HG02852 (cell line): ENCODE measurements around the gene CAMK2B.

Experiments
- ATAC-seq: cut with Tn5 transposase; IDR thresholded peaks from one replicate; pipeline ENCODE4 v1.9.1; 2021; ENCODE audit warnings: mild to moderate bottlenecking, moderate library complexity; ENCODE audit not compliant: unreplicated experiment

Gene CAMK2B

DNA sequence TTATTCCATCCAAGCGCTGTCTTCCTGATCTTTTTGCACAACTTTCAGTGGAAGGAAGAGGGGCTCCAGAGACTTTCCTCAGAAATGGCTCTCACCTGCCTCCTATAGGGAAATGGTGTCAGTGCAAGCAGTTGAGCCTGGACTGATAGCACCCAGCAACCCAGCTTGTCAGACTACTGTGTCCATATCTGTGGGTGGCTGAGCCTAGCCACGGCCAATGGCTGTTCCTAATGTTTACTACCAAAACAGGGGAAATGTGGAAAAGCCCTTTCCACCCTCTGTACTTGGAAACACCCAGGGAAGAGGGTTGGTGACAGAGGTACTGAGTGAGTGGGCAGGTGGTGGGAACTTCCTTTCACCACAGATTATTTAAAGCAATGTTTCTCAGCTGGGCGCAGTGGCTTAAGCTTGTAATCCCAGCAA lies 128.9 kb downstream of the CAMK2B start:
- ATAC-seq, result peak; percentile 44

DNA sequence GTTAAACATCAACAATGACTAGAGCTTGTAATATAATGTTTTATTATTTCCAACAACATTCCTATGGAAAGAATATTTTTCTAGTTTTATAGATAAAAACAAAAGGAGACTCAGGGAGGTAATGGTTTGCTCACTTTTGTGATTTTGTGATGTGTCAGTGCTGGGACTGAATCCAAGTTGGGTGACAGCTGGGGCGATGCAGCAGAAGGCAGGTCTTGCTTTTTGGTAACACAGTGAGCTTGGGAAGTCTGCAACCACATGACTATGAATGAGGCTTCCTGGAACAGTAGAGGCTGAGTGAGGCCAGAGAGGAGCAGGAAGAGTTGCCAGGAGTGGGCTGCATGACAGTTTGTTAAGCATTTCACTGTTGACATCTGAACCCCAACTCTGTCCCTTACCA lies 129.5 kb downstream of the CAMK2B start:
- no peak for ATAC-seq

GRCh38 chr7:44194562-44195145 lies 130.7 kb downstream of the CAMK2B start:
- no peak for ATAC-seq

GRCh38 chr7:44194069-44194468 lies 131.3 kb downstream of the CAMK2B start:
- no peak for ATAC-seq

DNA sequence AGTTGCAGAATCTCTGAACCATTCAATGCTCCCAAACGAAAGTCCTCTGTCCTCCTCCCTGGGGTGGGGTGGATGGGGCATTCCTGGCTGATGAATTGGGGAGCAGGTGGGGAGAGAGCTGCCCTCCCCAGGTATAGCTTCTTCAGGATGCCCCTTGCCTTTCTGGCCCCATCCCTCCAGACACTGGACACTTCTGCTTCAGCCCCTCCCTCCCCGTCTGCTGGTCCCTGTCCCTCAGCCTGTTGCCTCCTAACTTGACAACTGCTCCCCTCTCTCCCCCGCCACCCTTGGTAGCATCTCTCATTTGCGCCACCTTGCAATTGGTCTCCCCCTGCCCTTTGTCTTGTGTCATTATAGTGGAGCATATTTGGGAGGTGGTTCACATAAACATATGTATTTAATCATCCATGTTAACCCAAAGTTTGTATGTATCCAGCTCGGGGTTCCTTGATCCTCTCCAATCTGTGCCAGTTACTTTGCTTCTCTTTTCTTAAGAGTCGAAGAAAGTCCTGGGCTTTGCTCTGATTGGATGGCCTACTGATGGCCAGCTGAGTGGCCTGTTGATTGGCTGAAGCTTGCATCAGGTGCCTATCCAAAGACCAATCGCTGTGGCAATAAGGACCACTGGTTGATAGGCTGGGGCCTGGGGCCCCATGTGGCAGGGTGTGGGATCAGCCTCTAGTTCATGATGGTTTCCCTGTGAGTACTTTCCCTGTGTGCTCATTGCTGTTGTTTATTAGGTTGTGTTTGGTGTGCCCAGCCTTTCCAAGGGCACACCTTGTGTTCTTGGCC lies 132.2 kb downstream of the CAMK2B start:
- ATAC-seq, result no peak

GRCh38 chr7:44191171-44191570 lies 134.2 kb downstream of the CAMK2B start:
- ATAC-seq, result no peak

DNA sequence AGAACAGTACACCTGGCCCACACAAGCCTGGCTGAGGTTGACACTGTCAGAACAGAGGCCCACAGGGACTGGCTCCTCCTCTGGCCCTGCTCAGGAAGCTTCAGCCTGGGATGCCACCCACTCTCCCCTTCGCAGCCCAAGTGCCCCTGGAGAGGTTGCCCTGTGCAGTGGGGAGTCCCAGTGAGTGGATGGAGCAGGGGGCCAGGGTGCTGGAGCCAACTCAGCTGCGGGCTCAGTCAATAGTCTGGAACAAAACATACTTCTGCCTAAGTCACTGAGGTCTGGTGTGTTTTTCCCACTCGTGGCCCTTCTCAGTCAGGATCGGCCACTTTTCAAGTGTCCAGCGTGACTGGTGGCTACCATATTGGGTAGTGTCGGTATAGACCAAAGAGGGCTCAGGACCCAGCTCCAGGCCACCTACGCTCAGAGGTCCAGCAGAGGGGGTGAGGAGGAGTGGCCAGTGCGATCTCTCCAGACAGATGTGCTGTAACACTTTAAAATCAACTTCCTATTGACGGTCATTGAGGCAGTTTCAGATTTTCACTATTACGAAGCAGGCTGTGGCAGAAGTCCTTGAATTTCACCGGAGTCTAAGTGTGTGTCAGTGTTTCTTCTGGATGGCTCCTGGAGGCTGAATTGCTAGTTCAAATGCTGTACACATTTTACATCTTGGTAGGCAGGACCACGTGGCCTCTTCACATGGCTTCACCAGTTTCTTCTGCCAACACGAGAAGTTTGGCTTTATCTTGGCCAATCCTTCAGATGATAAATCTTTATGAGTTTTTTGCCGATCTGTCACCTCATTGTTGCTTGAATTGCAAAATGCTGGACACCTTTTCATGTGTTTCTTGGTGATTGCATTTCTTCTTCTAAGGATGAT lies 135.2 kb downstream of the CAMK2B start:
- ATAC-seq, result no peak

- no peak for ATAC-seq
Measured at GRCh38 chr7:44189286-44189992, 136.0 kb downstream of the CAMK2B start, which contains the start of gene GCK. GCK (minus strand) TSS chr7:44189439; CDS start chr7:44188953, 486 bp downstream.

- no peak for ATAC-seq
Measured at GRCh38 chr7:44188480-44189225, 136.7 kb downstream of the CAMK2B start.

GRCh38 chr7:44187636-44188416 lies 137.6 kb downstream of the CAMK2B start:
- no peak for ATAC-seq

- ATAC-seq, result no peak
Measured at GRCh38 chr7:44186736-44187135, 138.7 kb downstream of the CAMK2B start.

GRCh38 chr7:44185729-44186128 lies 139.7 kb downstream of the CAMK2B start:
- ATAC-seq, result no peak

- no peak for ATAC-seq
Measured at GRCh38 chr7:44184873-44185446, 140.4 kb downstream of the CAMK2B start.

DNA sequence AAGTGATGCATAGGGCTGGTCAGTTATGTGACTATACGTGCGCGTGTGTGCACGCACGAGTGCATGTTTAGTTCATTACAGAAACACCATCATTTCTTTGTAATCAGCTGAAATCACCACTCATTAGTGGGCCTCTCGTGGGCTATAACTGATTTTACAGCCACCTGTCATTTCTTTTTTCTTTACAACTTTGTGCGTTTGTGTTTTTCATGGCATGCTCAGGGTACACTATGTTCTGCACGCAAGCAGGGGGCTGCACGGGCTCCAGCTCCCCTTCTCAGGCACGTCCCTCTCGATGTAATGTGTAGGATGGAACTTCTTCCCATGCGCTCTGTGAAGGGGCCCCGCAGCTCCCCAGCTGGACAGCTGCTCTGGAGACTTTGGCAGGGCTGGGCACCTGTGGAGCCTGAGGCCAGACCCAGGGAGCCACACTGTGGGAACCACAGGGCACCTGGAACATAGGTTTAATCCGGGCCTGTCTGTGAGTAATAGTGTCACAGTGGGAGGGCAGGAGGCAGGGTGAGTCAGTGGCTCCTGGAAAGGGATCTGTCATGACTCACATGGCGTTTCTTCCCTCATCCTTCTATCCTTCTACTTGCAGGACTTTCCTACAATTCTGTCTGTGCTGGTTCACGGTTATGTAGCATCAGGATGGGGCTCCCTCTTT lies 141.1 kb downstream of the CAMK2B start:
- no peak for ATAC-seq

- ATAC-seq, result no peak
Measured at GRCh38 chr7:44183386-44183785, 142.0 kb downstream of the CAMK2B start.

DNA sequence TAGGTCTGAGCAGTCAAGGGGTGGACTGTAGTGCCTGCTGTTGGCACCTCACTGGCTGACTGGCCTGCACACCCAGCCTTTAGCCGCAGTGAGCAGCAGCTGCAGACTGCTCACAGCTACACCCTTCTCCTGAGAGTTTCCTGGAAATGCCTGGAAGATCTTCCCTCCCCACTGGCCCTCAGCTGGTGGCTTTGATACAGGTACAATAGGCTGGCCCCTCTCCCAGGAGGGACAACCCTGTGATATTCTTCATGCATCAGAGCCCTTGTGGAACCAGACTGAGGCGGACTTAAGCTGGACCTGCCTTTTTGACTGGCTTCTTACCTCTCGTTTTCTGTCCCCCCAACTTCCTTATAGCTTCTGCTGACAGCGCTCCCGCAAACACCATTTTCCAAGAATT lies 142.6 kb downstream of the CAMK2B start:
- ATAC-seq, result no peak

DNA sequence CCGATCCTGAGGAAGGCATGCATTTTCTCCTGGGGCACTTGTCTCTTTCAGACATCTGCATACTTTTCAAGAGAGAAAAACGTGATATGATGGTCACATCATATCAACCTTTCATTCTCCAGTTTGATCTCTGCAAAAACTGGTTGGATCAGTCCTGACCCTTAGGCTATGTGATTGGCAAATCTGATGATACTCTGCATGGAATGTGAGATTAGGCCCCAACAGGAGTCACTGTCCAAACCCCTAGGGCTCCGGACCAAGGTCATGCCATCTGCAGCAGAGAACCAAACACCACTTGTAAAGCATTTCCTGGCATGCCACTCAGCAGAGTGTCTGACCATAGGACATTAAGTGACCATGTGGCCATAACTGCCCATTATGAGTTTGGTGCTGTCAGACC lies 144.8 kb downstream of the CAMK2B start:
- ATAC-seq, result no peak

DNA sequence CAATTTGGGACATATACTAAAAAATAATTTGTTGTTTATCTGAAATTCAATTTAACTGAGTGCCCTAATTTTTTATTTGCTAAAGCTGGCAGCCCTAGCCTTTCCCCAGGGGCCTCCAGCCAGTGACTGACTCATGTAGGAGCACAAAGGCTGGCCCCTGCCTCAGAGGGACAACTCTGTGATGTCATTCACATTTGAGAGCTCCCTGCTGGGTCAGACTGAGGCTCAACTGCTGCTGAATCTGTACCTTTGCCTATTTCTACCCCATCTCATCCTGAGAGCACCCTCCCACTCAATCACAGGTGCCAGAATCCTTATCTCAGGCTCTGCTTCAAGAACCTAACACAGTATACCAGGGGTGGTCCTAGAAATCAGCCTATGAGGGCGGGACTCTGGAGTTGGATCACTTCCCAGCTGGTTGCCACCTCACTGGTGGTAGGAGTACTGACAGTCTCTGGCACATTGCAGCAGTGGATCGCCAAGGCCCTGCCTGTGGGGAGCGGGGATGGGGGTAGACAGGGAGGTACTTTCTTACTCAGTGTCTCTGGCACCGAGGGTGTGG lies 147.7 kb downstream of the CAMK2B start:
- no peak for ATAC-seq
